ENCODE measurements around the gene SNRNP200.
"Not testable (repeated sequence)": the region's sequence is repeated elsewhere in the genome, so short reads cannot be mapped to it uniquely, and the experiment has no call there.

The SNRNP200 gene

DNA sequence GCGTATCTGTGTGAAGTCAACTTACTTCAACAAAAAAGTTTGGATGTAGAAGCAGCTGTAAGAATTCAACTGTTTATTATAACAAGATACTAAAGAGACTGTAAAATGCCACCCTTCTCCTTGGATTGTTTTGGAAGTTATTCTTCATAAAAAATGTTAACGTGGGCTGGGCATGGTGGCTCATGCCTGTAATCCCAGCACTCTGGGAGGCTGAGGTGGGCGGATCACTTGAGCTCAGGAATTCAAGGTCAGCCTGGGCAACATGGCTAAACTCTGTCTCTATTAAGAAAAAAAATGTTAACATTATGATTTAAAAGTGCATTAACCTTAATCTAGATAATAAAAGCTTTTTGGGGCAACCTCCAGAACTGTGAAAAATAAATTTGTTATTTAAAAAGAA, 31.6 kb downstream of the SNRNP200 start:
- no peak for DNase-seq

GRCh38 chr2:96271995-96272394, 33.4 kb downstream of the SNRNP200 start:
- DNase-seq, result no peak

GRCh38 chr2:96267159-96267971, 38.0 kb downstream of the SNRNP200 start:
- DNase-seq, result no peak

GRCh38 chr2:96265840-96266679, 39.3 kb downstream of the SNRNP200 start, which contains the start of the genes CIAO1 and TMEM127:
Gene CIAO1, plus strand, starts transcription at chr2:96266225. Its CDS starts 126 bp downstream, at chr2:96266351.
Gene TMEM127, minus strand, starts transcription at chr2:96265997. Its CDS starts 616 bp downstream, at chr2:96265381.
- peak; percentile 62 for DNase-seq

DNA sequence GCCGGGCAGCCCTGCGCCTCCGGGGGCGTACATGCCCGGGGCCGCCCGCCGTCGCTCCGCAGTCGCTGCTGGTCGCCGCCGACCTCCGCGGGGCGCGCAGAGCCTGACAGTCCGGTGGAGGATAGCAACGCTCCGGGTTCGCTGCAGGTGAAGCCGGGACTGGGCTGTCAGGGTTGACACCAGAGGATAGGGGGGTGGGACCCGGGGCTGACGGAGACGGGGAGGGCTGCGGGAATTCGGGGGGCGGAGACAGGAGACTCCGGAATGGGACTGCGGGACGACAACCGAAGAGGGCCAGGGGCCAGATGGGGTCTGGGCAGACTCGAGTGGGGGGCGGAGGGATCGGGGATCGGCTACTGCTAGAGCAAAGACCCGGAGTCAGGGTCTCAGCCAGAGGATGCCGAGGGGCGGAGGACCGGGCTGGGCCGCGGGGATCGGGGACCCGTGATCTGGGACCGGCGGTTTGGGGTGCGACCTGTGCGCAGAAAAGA, 40.0 kb downstream of the SNRNP200 start:
- no peak for DNase-seq

- no peak for DNase-seq
Observed at GRCh38 chr2:96264656-96265348, 40.5 kb downstream of the SNRNP200 start.

- no peak for DNase-seq
Observed at GRCh38 chr2:96264086-96264485, 41.3 kb downstream of the SNRNP200 start.

GRCh38 chr2:96262306-96262705, 43.0 kb downstream of the SNRNP200 start:
- no peak for DNase-seq

- no peak for DNase-seq
Observed at GRCh38 chr2:96261328-96262003, 43.9 kb downstream of the SNRNP200 start.

DNA sequence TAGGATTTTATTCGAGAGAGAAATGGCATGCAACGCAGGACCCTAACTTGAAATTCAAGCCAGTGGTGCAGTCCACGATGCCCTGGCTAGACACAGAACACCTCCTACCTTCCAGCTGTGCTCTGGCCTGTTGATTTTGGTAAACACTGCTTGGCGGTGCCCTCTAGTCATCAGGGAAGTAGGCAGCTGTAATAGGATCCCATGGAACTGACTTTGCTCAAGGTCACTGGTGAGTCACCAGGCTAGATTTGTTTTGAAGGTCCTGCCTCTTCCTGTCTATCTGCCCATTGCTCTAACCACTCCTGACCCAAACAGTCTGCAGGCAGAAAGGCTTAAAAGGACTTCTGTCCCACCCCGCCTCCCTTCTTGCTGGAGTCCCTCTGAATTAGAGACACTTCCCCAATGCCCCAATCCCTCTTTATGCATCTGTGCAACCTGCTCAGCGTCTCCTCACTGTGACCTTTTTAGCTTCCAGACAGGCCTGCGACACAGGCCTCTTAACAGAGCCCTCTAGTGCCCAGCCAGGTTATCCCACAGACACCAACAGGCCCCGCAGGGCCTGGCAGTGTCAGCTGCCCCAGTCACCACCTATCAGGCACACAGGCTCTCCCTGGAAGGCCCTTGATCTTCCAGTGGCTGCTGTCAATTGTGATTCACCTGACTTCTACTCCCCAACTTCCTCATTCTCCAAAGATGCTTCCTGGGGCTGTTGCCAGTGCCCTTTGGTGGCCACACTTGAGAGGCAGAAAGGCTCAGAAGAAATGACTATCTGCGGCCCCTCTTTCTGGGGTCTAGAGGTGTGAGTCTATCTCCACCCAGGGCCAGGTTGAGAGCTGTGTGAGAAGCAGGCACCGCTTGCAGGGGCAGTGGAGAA, 44.7 kb downstream of the SNRNP200 start:
- DNase-seq, result no peak

- DNase-seq, result no peak
Observed at GRCh38 chr2:96259497-96259921, 45.8 kb downstream of the SNRNP200 start.

GRCh38 chr2:96258166-96259022, 47.0 kb downstream of the SNRNP200 start:
- no peak for DNase-seq

DNA sequence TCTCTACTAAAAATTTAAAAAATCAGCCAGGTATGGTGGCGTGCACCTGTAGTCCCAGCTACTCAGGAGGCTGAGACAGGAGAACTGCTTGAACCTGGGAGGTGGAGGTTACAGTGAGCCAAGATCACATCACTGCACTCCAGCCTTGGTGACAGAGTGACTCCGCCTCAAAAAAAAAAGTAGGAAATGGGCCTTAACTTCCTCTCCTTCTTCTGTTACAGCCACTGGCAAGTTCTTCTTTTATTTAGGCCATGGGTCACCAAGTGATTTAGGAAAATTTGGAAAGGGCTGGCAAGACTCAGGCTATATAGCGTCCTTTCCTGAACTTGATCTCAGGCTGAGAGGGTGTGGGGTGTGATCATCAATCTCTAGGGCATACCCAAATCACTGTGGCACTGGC, 47.6 kb downstream of the SNRNP200 start:
- not testable (repeated sequence) for DNase-seq

GRCh38 chr2:96256611-96257113, 48.7 kb downstream of the SNRNP200 start:
- no peak for DNase-seq

DNA sequence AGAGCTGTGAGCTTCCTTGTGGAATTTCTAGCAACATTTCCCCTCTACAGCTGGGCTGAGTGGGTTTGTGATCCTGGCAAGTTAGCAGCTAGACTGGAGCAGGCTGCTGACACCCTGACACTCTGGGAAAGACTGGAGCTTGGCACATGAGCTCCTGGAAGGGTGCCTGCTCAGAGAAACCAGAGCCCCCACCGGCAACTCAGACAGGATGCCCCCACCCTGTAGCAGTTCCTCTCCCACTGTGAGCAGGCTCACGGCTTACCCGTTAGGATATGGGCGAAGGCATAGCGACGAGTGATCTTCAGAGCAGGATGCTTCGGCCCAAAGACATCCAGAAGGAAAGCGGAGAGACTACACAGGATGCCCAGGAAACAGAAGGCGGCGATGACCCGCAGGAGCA, 50.8 kb downstream of the SNRNP200 start:
- DNase-seq, result no peak

DNA sequence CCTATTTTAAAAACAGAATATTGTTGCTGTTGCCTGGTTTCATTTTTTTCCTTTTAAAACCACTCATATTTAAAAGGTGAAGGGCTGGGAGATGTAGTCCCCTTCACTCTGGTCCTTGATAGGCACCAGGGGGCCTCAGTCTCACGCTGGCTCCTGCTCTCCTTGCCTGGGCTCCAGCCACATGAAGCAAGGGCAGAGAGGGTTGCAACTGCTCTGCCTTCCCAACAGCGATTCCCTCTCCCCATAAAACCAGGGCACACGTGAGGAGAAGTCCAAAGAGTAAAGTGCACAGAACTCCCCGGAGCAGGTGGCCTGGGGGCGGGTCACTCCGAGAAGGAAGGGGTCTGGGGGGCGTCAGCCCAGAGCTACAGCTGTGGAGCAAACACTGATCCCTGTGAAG, 52.3 kb downstream of the SNRNP200 start:
- DNase-seq, result no peak

GRCh38 chr2:96252526-96252925, 52.8 kb downstream of the SNRNP200 start:
- no peak for DNase-seq

GRCh38 chr2:96251721-96252292, 53.5 kb downstream of the SNRNP200 start:
- DNase-seq, result no peak

DNA sequence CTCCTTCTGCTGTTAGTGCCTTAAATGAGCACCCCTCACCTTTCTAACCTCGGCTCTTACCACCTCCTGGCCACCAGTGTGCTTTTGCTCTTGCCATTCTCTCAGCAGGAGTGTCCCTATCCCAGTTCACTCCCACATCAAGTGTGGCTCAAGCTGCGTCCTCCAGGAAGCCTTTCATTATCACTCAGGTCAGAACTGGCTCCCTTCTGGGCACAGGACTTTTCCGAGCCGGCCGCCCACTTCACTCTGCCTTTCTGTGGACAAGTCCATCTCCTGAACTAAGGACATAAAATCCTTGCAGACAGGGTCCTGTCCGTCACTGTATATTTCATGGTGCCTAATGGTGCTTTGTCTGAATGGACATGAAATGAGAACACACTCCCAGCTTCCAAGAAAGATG, 55.2 kb downstream of the SNRNP200 start:
- DNase-seq, result no peak

GRCh38 chr2:96249654-96250053, 55.7 kb downstream of the SNRNP200 start:
- no peak for DNase-seq

All from NCI-H1417 treated with DMSO at 0.1 percent for 48 hours (cell line).